HG03280 (cell line): ENCODE data around the gene ZNF654.
"Not testable (repeated sequence)": the region's sequence is repeated elsewhere in the genome, so short reads cannot be mapped to it uniquely, and the experiment has no call there.

Source experiments
- ATAC-seq: cut with Tn5 transposase; IDR thresholded peaks from one replicate; pipeline ENCODE4 v1.9.1; 2021; ENCODE audit warnings: mild to moderate bottlenecking, moderate library complexity; ENCODE audit not compliant: unreplicated experiment

The ZNF654 gene

GRCh38 chr3:88133711-88134263 is 74.7 kb downstream of the ZNF654 start:
- no peak for ATAC-seq

- ATAC-seq: no peak
Measured at GRCh38 chr3:88137836-88138235, 78.8 kb downstream of the ZNF654 start.

- no peak for ATAC-seq
Measured at GRCh38 chr3:88141458-88142083, 82.5 kb downstream of the ZNF654 start.

- ATAC-seq: no peak
Measured at GRCh38 chr3:88142094-88142624, 83.1 kb downstream of the ZNF654 start.

- no peak for ATAC-seq
Measured at GRCh38 chr3:88147261-88147660, 88.2 kb downstream of the ZNF654 start.

GRCh38 chr3:88148651-88149050 is 89.6 kb downstream of the ZNF654 start:
- ATAC-seq: no peak

- peak; percentile 11 for ATAC-seq
Measured at GRCh38 chr3:88149101-88149508, 90.0 kb downstream of the ZNF654 start.

GRCh38 chr3:88149509-88150362 is 90.7 kb downstream of the ZNF654 start, which contains the start of gene C3orf38:
C3orf38 (plus strand) TSS chr3:88149959; CDS start chr3:88150053, 94 bp downstream.
- peak; percentile 85 for ATAC-seq

- ATAC-seq: peak; percentile 30
Measured at GRCh38 chr3:88150371-88150770, 91.3 kb downstream of the ZNF654 start.

GRCh38 chr3:88150806-88151205 is 91.8 kb downstream of the ZNF654 start:
- ATAC-seq: no peak

- no peak for ATAC-seq
Measured at GRCh38 chr3:88151358-88151757, 92.3 kb downstream of the ZNF654 start.

- ATAC-seq: no peak
Measured at GRCh38 chr3:88152841-88153240, 93.8 kb downstream of the ZNF654 start.

- ATAC-seq: no peak
Measured at GRCh38 chr3:88166419-88166971, 107.4 kb downstream of the ZNF654 start.

GRCh38 chr3:88167173-88167572 is 108.1 kb downstream of the ZNF654 start:
- ATAC-seq: no peak

- ATAC-seq: no peak
Measured at GRCh38 chr3:88167704-88168103, 108.6 kb downstream of the ZNF654 start.

- no peak for ATAC-seq
Measured at GRCh38 chr3:88168171-88168570, 109.1 kb downstream of the ZNF654 start.

GRCh38 chr3:88180398-88180999 is 121.4 kb downstream of the ZNF654 start:
- peak; percentile 70 for ATAC-seq

GRCh38 chr3:88182165-88182918 is 123.3 kb downstream of the ZNF654 start:
- ATAC-seq: not testable (repeated sequence)

- ATAC-seq: no peak
Measured at GRCh38 chr3:88188436-88188835, 129.4 kb downstream of the ZNF654 start.

- no peak for ATAC-seq
Measured at GRCh38 chr3:88189361-88189810, 130.3 kb downstream of the ZNF654 start.
